Astrocyte (in vitro differentiated cells and primary cell): ENCODE results near the gene CA10. TPM values are rescaled to one million over a fixed set of nuclear protein-coding genes. Genes with fewer than 3 reads are reported as not detected.

Source experiments
- DNase-seq: peaks from one replicate; pipeline ENCODE4 v3.0.0-alpha.2; 2010; ENCODE audit warnings: low read depth
- FAIRE-seq: peaks from 2 replicates; lab custom pipeline; 2011; peaks lifted over from hg19 to GRCh38; lab: Jason Lieb, UNC
- H2AFZ ChIP-seq: 2 replicates; pipeline ENCODE4 v1.6.0; 2012; ENCODE audit warnings: low read depth, low read length, inconsistent platforms
- H3K27ac ChIP-seq: 2 replicates; pipeline ENCODE4 v1.5.1; 2011; ENCODE audit warnings: low read depth, low read length, inconsistent platforms
- H3K27me3 ChIP-seq: 2 replicates; pipeline ENCODE4 v1.6.0; 2011; ENCODE audit warnings: low read length, inconsistent platforms; ENCODE audit not compliant: insufficient read depth
- H3K36me3 ChIP-seq: 2 replicates; pipeline ENCODE4 v1.5.1; 2011; ENCODE audit warnings: low read length, inconsistent platforms; ENCODE audit not compliant: insufficient read depth
- H3K4me1 ChIP-seq: 2 replicates; pipeline ENCODE4 v1.5.1; 2011; ENCODE audit warnings: low read length, inconsistent platforms; ENCODE audit not compliant: insufficient read depth
- H3K4me2 ChIP-seq: 2 replicates; pipeline ENCODE4 v1.6.0; 2012; ENCODE audit warnings: low read length, inconsistent platforms
- H3K4me3 ChIP-seq: 2 replicates; pipeline ENCODE4 v1.5.1; 2011; ENCODE audit warnings: low read depth, mild to moderate bottlenecking, low read length, inconsistent platforms; ENCODE audit not compliant: insufficient read depth
- H3K79me2 ChIP-seq: 2 replicates; pipeline ENCODE4 v1.6.0; 2012; ENCODE audit warnings: mild to moderate bottlenecking, low read length, inconsistent platforms; ENCODE audit not compliant: insufficient read depth
- H3K9ac ChIP-seq: 2 replicates; pipeline ENCODE4 v1.6.0; 2012; ENCODE audit warnings: mild to moderate bottlenecking, low read length, inconsistent platforms
- H3K9me3 ChIP-seq: 2 replicates; pipeline ENCODE4 v1.5.1; 2012; ENCODE audit warnings: low read depth, mild to moderate bottlenecking, low read length, inconsistent platforms; ENCODE audit not compliant: insufficient read depth
- H4K20me1 ChIP-seq: 2 replicates; pipeline ENCODE4 v1.6.0; 2012; ENCODE audit warnings: low read length, inconsistent platforms; ENCODE audit not compliant: insufficient read depth
- H3K27ac Mint-ChIP-seq: one replicate; pipeline ENCODE4 v1.8.0; 2021; ENCODE audit warnings: mild to moderate bottlenecking, mixed read lengths; ENCODE audit not compliant: unreplicated experiment
- H3K27me3 Mint-ChIP-seq: one replicate; pipeline ENCODE4 v1.8.0; 2021; ENCODE audit warnings: low read depth, mixed read lengths; ENCODE audit not compliant: unreplicated experiment
- H3K36me3 Mint-ChIP-seq: one replicate; pipeline ENCODE4 v1.8.0; 2021; ENCODE audit warnings: low read depth, mixed read lengths; ENCODE audit not compliant: unreplicated experiment
- H3K4me1 Mint-ChIP-seq: one replicate; pipeline ENCODE4 v1.8.0; 2021; ENCODE audit warnings: low read depth, mixed read lengths; ENCODE audit not compliant: unreplicated experiment
- H3K4me3 Mint-ChIP-seq: one replicate; pipeline ENCODE4 v1.8.0; 2021; ENCODE audit warnings: mild to moderate bottlenecking, moderate library complexity, mixed read lengths; ENCODE audit not compliant: unreplicated experiment
- H3K9me3 Mint-ChIP-seq: one replicate; pipeline ENCODE4 v1.8.0; 2021; ENCODE audit warnings: mild to moderate bottlenecking, mixed read lengths; ENCODE audit not compliant: unreplicated experiment
- EZH2 ChIP-seq: IDR thresholded peaks from 2 replicates; pipeline ENCODE4 v1.6.1; 2012; ENCODE audit warnings: mild to moderate bottlenecking, low read length, inconsistent platforms; ENCODE audit not compliant: insufficient read depth
- total RNA-seq: library from RNA; stranded (reverse); gene quantifications from 2 replicates; pipeline ENCODE4 v1.2.1, GENCODE V29; 2021
- TF ChIP-seq, protein P1 (sequence below): IDR thresholded peaks from 2 replicates; pipeline ENCODE4 v1.5.1; 2011; ENCODE audit warnings: low read depth, mild to moderate bottlenecking, inconsistent platforms, low read length, moderate library complexity; ENCODE audit not compliant: insufficient read depth

The CA10 gene
- total RNA-seq, 1 donor from 2014 or later, result 0.43 TPM

DNA sequence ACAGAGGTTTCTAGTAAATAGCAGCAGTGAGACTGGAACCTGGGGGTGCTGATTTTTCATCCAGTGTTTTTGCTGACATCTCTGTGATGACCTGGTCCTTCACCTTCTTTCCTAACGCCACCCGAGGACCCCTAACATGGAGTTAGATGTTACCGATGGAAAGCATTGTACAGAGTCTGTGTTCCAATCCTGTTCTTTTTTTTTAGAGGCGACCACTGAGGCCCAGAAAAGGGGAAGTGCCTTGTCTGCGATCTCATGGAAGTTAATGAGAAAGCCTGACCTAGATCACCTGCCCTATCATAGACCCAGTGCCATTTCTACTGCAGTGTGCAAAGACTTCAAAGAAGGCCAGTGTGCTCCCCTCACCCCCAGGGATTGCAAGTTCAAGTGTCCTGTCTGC, 362.5 kb downstream of the CA10 start:
- no peaks in the 10 kb centered on the region for H4K20me1 ChIP-seq
- no peaks in the 10 kb centered on the region for H3K27me3 ChIP-seq
- no peak overlapping the region for H3K4me3 ChIP-seq
- no peak overlapping the region for H3K4me2 ChIP-seq
- H2AFZ ChIP-seq, result no peak overlapping the region
- FAIRE-seq (no peak), DNase-seq (no peak)
- H3K27ac ChIP-seq, result no peak overlapping the region
- H3K27me3 Mint-ChIP-seq, result peaks cover 9% of the 10 kb centered on the region
- no peaks in the 10 kb centered on the region for H3K36me3 ChIP-seq
- H3K4me1 ChIP-seq, result no peaks in the 10 kb centered on the region
- no peak overlapping the region for H3K27ac Mint-ChIP-seq
- H3K36me3 Mint-ChIP-seq, result no peaks in the 10 kb centered on the region
- H3K9me3 Mint-ChIP-seq, result no peaks in the 10 kb centered on the region
- TF ChIP-seq, protein P1, sequence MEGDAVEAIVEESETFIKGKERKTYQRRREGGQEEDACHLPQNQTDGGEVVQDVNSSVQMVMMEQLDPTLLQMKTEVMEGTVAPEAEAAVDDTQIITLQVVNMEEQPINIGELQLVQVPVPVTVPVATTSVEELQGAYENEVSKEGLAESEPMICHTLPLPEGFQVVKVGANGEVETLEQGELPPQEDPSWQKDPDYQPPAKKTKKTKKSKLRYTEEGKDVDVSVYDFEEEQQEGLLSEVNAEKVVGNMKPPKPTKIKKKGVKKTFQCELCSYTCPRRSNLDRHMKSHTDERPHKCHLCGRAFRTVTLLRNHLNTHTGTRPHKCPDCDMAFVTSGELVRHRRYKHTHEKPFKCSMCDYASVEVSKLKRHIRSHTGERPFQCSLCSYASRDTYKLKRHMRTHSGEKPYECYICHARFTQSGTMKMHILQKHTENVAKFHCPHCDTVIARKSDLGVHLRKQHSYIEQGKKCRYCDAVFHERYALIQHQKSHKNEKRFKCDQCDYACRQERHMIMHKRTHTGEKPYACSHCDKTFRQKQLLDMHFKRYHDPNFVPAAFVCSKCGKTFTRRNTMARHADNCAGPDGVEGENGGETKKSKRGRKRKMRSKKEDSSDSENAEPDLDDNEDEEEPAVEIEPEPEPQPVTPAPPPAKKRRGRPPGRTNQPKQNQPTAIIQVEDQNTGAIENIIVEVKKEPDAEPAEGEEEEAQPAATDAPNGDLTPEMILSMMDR, result no peak
- TF ChIP-seq EZH2, result no peak
- H3K4me1 Mint-ChIP-seq, result peaks cover 6% of the 10 kb centered on the region
- no peaks in the 10 kb centered on the region for H3K79me2 ChIP-seq
- no peak overlapping the region for H3K4me3 Mint-ChIP-seq
- H3K9ac ChIP-seq, result no peak overlapping the region
- peaks cover 2% of the 10 kb centered on the region for H3K9me3 ChIP-seq

- no peak overlapping the region for H3K9ac ChIP-seq
- no peaks in the 10 kb centered on the region for H3K9me3 ChIP-seq
- H3K36me3 ChIP-seq, result no peaks in the 10 kb centered on the region
- no peaks in the 10 kb centered on the region for H3K27me3 ChIP-seq
- no peaks in the 10 kb centered on the region for H3K9me3 Mint-ChIP-seq
- H3K27me3 Mint-ChIP-seq, result peaks cover 6% of the 10 kb centered on the region
- no peak overlapping the region for H2AFZ ChIP-seq
- no peak overlapping the region for H3K27ac ChIP-seq
- DNase-seq (no peak), FAIRE-seq (no peak)
- H3K4me3 Mint-ChIP-seq, result no peak overlapping the region
- no peak overlapping the region for H3K4me3 ChIP-seq
- H3K4me2 ChIP-seq, result no peak overlapping the region
- TF ChIP-seq, protein P1, result no peak
- no peak for TF ChIP-seq EZH2
- H3K79me2 ChIP-seq, result no peaks in the 10 kb centered on the region
- H4K20me1 ChIP-seq, result no peaks in the 10 kb centered on the region
- H3K27ac Mint-ChIP-seq, result no peak overlapping the region
- no peaks in the 10 kb centered on the region for H3K36me3 Mint-ChIP-seq
- peaks cover 6% of the 10 kb centered on the region for H3K4me1 Mint-ChIP-seq
- H3K4me1 ChIP-seq, result no peaks in the 10 kb centered on the region
These were observed 363.1 kb downstream of the CA10 start for GRCh38 chr17:51795401-51795800.

GRCh38 chr17:51794466-51794865, 364.0 kb downstream of the CA10 start:
- Histone ChIP-seq H3K4me2 (no peak overlapping the region), H3K27me3 (no peaks in the 10 kb centered on the region), H3K9me3 (peaks cover under 1% of the 10 kb centered on the region), H3K4me1 (no peaks in the 10 kb centered on the region), H2AFZ (no peak overlapping the region), H4K20me1 (no peaks in the 10 kb centered on the region), H3K9ac (no peak overlapping the region), H3K79me2 (no peaks in the 10 kb centered on the region), H3K27ac (no peak overlapping the region), H3K4me3 (no peak overlapping the region), H3K36me3 (no peaks in the 10 kb centered on the region)
- FAIRE-seq (no peak), DNase-seq (no peak)
- peaks cover 7% of the 10 kb centered on the region for H3K27me3 Mint-ChIP-seq
- no peak overlapping the region for H3K4me3 Mint-ChIP-seq
- no peak overlapping the region for H3K27ac Mint-ChIP-seq
- H3K4me1 Mint-ChIP-seq, result peaks cover 6% of the 10 kb centered on the region
- H3K36me3 Mint-ChIP-seq, result no peaks in the 10 kb centered on the region
- TF ChIP-seq, protein P1, result no peak
- TF ChIP-seq EZH2, result no peak
- H3K9me3 Mint-ChIP-seq, result no peaks in the 10 kb centered on the region
